GM12878 (cell line): ENCODE results near the gene ATP1B2. TPM values are rescaled to one million over a fixed set of nuclear protein-coding genes. Genes with fewer than 3 reads are reported as not detected.

ENCODE experiments used
- CBX3 ChIP-seq: fragments of 200-600 bp; sonication (generic); IDR thresholded peaks from 2 replicates; pipeline ENCODE4 v1.6.1; 2016; ENCODE audit warnings: low read depth, borderline replicate concordance
- E2F8 ChIP-seq: fragments of 450-650 bp; IDR thresholded peaks from 2 replicates; pipeline ENCODE4 v1.6.1; 2018; ENCODE audit warnings: mild to moderate bottlenecking, low read depth, moderate library complexity; ENCODE audit not compliant: partially characterized antibody
- HCFC1 ChIP-seq: fragments of 150-350 bp; IDR thresholded peaks from 2 replicates; pipeline ENCODE4 v1.6.1; 2014; ENCODE audit warnings: low read length
- HDAC6 ChIP-seq: fragments of 200-600 bp; sonication (generic); IDR thresholded peaks from one replicate; pipeline ENCODE4 v1.8.0; 2017; ENCODE audit warnings: antibody characterized with exemption; ENCODE audit not compliant: unreplicated experiment
- IRF4 ChIP-seq: IDR thresholded peaks from 2 replicates; pipeline ENCODE4 v1.6.1; 2011; ENCODE audit warnings: low read depth, low read length
- IRF5 ChIP-seq: fragments of 450-650 bp; IDR thresholded peaks from 2 replicates; pipeline ENCODE4 v1.6.1; 2017; ENCODE audit warnings: borderline replicate concordance
- KDM1A ChIP-seq: fragments of 200-600 bp; sonication (generic); IDR thresholded peaks from 2 replicates; pipeline ENCODE4 v1.6.1; 2016; ENCODE audit warnings: borderline replicate concordance
- MEF2A ChIP-seq: IDR thresholded peaks from 2 replicates; pipeline ENCODE4 v1.6.1; 2011; ENCODE audit warnings: low read depth, mild to moderate bottlenecking, low read length, moderate library complexity; ENCODE audit not compliant: insufficient read depth
- NR2C2 ChIP-seq: IDR thresholded peaks from 2 replicates; pipeline ENCODE4 v1.6.1; 2011; ENCODE audit warnings: borderline replicate concordance, low read depth; ENCODE audit not compliant: control insufficient read depth, insufficient read length
- NRF1 ChIP-seq: conservative IDR thresholded peaks from 2 replicates; pipeline ENCODE4 v1.6.1; 2011; ENCODE audit warnings: mild to moderate bottlenecking, low read depth, low read length, improper control_type of control experiment
- PBX3 ChIP-seq: IDR thresholded peaks from 2 replicates; pipeline ENCODE4 v1.6.1; 2011; ENCODE audit warnings: mild to moderate bottlenecking, low read depth, low read length, moderate library complexity; ENCODE audit not compliant: insufficient replicate concordance
- POU2F2 ChIP-seq: IDR thresholded peaks from 3 replicates; pipeline ENCODE4 v1.6.1; 2011; ENCODE audit warnings: low read depth, mild to moderate bottlenecking, low read length, borderline replicate concordance
- RAD51 ChIP-seq: fragments of 450-650 bp; IDR thresholded peaks from 2 replicates; pipeline ENCODE4 v1.6.1; 2016; ENCODE audit warnings: moderate library complexity, mild to moderate bottlenecking, inconsistent platforms
- SRF ChIP-seq, 2 experiments: IDR thresholded peaks; 2 replicates each; pipeline ENCODE4 v1.6.1; 2011; ENCODE audit warnings: low read depth in 2 of 2, low read length in 2 of 2, mild to moderate bottlenecking in 1 of 2, moderate library complexity in 1 of 2
- STAT1 ChIP-seq: fragments of 450-650 bp; conservative IDR thresholded peaks from 2 replicates; pipeline ENCODE4 v1.6.1; 2014; ENCODE audit warnings: antibody characterized with exemption, mild to moderate bottlenecking
- STAT3 ChIP-seq: IDR thresholded peaks from 2 replicates; pipeline ENCODE4 v1.6.1; 2011; ENCODE audit warnings: low read depth, low read length, improper control_type of control experiment
- SUZ12 ChIP-seq: fragments of 200-600 bp; sonication (generic); IDR thresholded peaks from one replicate; pipeline ENCODE4 v1.6.1; 2018; ENCODE audit warnings: antibody characterized with exemption, mild to moderate bottlenecking; ENCODE audit not compliant: unreplicated experiment
- TCF12 ChIP-seq: IDR thresholded peaks from 2 replicates; pipeline ENCODE4 v1.6.1; 2011; ENCODE audit warnings: low read depth, mild to moderate bottlenecking, low read length
- YBX1 ChIP-seq: fragments of 450-650 bp; IDR thresholded peaks from 2 replicates; pipeline ENCODE4 v1.6.1; 2016; ENCODE audit warnings: antibody characterized with exemption
- ZNF687 ChIP-seq: fragments of 450-650 bp; IDR thresholded peaks from 2 replicates; pipeline ENCODE4 v1.6.1; 2017; ENCODE audit warnings: mild to moderate bottlenecking, moderate library complexity
- polyA plus RNA-seq, 11 experiments: library from polyadenylated mRNA; depleted of rRNA in 4 of 11; unstranded in 6 of 11; stranded (reverse) in 5 of 11; fragments of >200 nt; fragmentation: Nextera tagmentation in 4 of 11; fragmentation: Illumina TruSeq in 1 of 11; extraction: Ambion mirVana in 4 of 11; extraction: Trizol in 1 of 11; gene quantifications; 1 replicate in 1 of 11; 2 replicates in 10 of 11; pipeline versions ENCODE4 v1.2.1 to v1.2.3, GENCODE V29; 2011 to 2016; ENCODE audit warnings: inconsistent platforms in 2 of 11, missing spikeins in 2 of 11, low read depth in 1 of 11
- total RNA-seq, 4 experiments: library from RNA; depleted of rRNA in 3 of 4; stranded (reverse); fragments of >200 nt in 3 of 4; fragmentation: Illumina TruSeq in 1 of 4; extraction: Trizol in 1 of 4; gene quantifications; 2 replicates each; pipeline versions ENCODE4 v1.2.1 to v1.2.3, GENCODE V29; 2013 to 2021

The ATP1B2 gene
- total and polyA plus RNA-seq, 10 of the 15 experiments (the other 5 are each of a cell fraction or from before 2014, with no cell fraction given) = 0.03 to 0.29 (median 0.15) TPM; not detected in 3

- TF ChIP-seq NRF1 = no peak
- no peak for TF ChIP-seq E2F8
- TF ChIP-seq POU2F2 = peak; percentile 72; the same call in 2 of the 3 replicates
- TF ChIP-seq STAT1 = no peak
- TF ChIP-seq IRF5 = no peak
- no peak for TF ChIP-seq KDM1A
- TF ChIP-seq TCF12 = 0 out of 2 replicates have a peak, but pooled peaks have one; percentile 26
- TF ChIP-seq ZNF687 = peak; percentile 63; the same call in 1 of the 2 replicates
- no peak for TF ChIP-seq NR2C2
- no peak for TF ChIP-seq PBX3
- no peak for TF ChIP-seq CBX3
- TF ChIP-seq SRF (IDR thresholded peaks at IDR 0.05; ENCODE audit: low read depth in 2 of 2, low read length in 2 of 2) = peak in 1 of 2 experiments; percentile 51; a peak in 1 of 4 replicates
- no peak for TF ChIP-seq MEF2A
- no peak for TF ChIP-seq STAT3
- no peak for TF ChIP-seq RAD51
- TF ChIP-seq IRF4 = peak; percentile 27; the same call in 1 of the 2 replicates
- no peak for TF ChIP-seq HDAC6
- TF ChIP-seq HCFC1 = peak; percentile 63
- no peak for TF ChIP-seq SUZ12
- no peak for TF ChIP-seq YBX1
These were observed 35.0 kb downstream of the ATP1B2 start (continued) for GRCh38 chr17:7685533-7686221.
